Forelimb muscle (tissue), 1 donor: ENCODE results near the gene XRRA1. TPM values are rescaled to one million over a fixed set of nuclear protein-coding genes. Genes with fewer than 3 reads are reported as not detected.
"Not testable (repeated sequence)": the region's sequence is repeated elsewhere in the genome, so short reads cannot be mapped to it uniquely, and the experiment has no call there.

ENCODE experiments used
- DNase-seq: peaks from one replicate; pipeline ENCODE4 v3.0.0-alpha.2; 2013; ENCODE audit warnings: low read depth
- polyA plus RNA-seq: library from polyadenylated mRNA; unstranded; fragments of 120-200 nt; gene quantifications from one replicate; pipeline ENCODE4 v1.2.1, GENCODE V29; 2013; ENCODE audit not compliant: insufficient read length

Gene XRRA1
- polyA plus RNA-seq, 1 donor: 13.5 TPM

DNA sequence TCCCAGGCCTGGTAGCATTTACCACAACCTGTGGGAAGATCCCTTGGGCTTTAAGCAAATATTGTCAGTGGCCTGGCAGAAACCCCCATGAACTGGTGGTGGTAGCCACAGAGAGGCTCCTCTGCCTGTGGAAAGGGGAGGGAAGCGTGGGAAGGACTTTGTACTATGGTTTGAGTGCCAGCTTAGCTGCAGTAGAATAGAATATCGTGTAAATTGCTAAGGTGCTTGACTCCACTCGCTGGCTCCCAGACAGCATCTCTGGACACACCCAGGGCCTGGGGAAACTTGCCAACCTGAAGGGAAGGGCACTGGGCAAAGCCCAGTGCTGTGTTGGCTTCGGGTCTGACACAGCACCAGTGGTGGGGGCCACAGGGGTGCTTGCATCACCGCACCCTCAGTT, 52.6 kb downstream of the XRRA1 start:
- no peak for DNase-seq

DNA sequence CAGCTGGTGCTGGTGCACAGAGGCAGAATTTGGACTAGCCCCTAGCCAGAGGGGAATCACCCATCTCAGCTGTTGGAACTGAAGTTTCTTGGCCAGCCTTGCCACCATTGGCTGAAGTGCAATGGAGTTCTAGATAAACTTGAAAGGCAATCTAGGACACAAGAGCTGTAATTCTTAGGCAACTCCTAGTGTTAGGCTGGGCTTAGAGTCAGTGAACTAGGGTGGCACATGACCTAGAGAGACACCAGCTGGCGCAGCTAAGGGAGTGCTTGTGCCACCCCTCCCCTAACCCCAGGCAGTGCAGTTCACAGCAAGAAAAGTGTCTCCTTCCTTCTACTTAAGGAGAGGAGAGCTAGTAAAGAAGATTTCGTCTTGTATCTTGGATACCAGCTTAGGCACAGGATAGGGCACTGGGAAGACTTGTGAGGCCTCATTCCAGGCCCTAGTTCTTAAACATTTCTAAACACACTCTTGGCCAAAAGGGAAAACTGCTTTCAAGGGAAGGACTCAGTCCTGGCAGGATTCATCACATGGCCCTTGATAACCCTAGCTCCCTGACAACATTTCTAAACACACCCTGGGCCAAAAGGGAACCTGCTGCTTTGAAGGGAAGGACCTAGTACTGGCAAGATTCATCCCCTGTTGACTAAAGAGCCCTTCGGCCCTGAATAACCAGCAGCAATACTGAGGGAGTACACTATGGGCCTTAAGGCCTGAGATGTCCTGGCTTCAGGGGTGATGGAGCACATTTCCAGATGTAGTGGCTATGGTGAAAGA, 53.4 kb downstream of the XRRA1 start:
- no peak for DNase-seq

- not testable (repeated sequence) for DNase-seq
Observed at GRCh38 chr11:74893015-74893414, 55.9 kb downstream of the XRRA1 start.

DNA sequence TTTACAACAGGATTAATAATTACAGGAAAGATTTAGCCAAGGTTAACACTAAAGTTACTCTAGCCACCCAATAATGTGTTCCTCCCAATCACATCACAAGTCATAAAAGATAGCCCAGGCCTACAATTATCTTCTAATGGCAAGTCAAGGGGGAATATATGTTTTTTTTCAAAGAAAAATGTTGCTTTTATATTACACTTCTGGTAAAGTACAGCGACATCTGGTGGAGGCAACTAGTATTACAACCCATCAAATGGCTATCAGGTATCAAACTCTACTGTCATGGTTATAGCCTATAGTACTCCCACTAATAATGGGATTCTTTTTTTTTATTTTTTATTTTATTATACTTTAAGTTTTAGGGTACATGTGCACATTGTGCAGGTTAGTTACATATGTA, 71.8 kb downstream of the XRRA1 start:
- no peak for DNase-seq

DNA sequence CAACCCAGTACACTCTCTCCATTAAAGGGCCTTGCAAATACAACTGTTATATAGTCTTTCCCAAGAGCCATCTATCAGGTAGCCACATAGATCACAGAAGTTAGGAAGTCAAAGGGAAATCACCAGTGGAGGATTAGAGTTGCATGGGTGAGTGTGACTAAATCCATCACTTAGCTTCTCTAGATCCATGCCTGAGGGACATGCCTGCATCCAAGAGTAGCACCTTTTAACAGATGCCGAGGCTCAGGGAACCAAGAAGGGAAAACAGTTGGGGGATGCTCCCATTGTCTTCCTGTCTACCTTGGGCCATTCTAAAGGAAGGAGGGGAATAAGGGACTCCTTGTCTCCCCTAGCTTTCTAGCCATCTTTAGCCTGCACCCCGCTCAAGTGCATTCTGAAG, 77.9 kb downstream of the XRRA1 start:
- no peak for DNase-seq

GRCh38 chr11:74870485-74870884, 78.4 kb downstream of the XRRA1 start:
- DNase-seq: no peak

DNA sequence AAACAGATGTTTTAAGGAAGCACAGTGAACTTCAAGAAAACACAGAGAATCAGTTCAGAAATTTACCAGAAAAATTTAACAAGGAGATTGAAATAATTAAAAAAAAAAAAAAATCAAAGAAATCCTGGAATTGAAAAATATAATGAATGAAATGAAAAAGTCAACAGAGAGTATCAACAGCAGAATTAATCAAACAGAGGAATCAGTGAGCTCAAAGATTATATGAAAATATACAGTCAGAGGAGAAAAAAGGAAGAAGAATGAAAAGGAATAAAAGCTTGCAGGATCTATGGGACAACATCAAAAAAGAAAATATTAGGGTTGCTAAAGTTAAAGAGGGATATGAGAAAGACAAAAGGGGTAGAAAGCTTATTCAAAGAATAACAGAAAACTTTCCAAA, 82.3 kb downstream of the XRRA1 start:
- no peak for DNase-seq

GRCh38 chr11:74863410-74863809, 85.5 kb downstream of the XRRA1 start:
- no peak for DNase-seq

- no peak for DNase-seq
Observed at GRCh38 chr11:74860743-74861142, 88.1 kb downstream of the XRRA1 start.

- DNase-seq: no peak
Observed at GRCh38 chr11:74853223-74853622, 95.7 kb downstream of the XRRA1 start.

GRCh38 chr11:74849525-74850391, 99.1 kb downstream of the XRRA1 start:
- DNase-seq: no peak

DNA sequence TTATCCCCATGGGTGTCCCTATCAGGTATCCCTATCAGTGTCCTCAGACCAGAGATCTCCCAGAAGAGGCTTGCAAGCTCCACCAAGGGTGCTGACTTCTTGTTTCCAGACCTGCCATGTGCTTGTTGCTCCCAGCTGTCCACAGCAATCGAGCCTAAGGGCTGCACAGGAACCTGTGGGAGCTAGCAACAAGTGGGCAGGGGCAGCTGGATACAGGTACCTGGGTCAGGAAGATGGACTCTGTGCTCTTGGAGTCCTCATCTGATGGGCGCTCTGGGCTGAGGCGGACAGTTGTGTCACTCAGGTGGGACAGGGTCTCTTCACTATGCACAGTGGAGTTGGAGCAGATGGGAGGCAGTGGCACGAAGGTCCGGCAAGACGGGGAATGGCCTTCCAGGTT, 101.0 kb downstream of the XRRA1 start:
- no peak for DNase-seq

GRCh38 chr11:74847395-74847794, 101.5 kb downstream of the XRRA1 start:
- no peak for DNase-seq

- DNase-seq: no peak
Observed at GRCh38 chr11:74846770-74847169, 102.1 kb downstream of the XRRA1 start.

GRCh38 chr11:74845978-74846517, 102.8 kb downstream of the XRRA1 start:
- DNase-seq: no peak

DNA sequence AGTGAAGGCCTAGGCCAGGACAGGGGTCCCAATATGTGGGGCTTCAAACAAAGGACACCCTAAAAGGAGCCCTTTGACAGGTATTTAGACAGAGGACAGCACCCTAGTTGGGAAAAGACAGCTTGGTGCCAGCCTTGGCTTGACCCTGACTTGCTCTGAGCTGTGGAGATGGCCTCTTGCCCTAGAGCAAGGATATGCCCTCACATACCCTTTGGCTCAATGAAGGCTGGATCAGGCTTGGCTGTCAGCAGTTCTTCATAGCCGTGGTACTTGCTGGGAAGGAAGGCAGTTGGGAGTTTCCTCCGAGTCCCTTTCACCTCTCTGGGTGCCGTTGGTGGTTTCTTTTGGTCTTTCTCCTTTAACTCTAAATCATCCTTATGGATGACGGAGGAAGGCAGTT, 104.0 kb downstream of the XRRA1 start:
- no peak for DNase-seq

DNA sequence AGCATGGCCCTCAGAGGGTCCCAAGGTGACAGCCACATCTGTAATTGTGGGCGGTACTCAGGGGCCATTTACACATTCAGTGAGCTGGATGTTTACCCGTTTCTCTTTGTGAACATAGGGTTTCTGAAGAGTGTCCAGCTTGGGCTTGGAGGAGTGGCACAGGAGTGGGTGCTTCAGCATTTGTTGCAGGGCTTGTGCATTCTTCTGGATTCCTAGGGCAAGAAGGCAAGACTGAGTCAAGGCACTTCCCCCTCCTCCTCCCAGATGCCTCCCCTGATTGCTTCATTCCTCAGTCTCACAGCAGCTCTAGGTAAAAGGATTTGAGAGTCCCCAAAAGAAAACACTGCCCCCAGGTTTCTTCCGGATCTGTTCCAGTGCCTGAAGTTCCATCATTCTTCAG, 104.8 kb downstream of the XRRA1 start:
- no peak for DNase-seq

GRCh38 chr11:74842967-74843366, 105.9 kb downstream of the XRRA1 start:
- no peak for DNase-seq

GRCh38 chr11:74840486-74840885, 108.4 kb downstream of the XRRA1 start:
- DNase-seq: no peak

GRCh38 chr11:74839971-74840370, 108.9 kb downstream of the XRRA1 start:
- DNase-seq: no peak

DNA sequence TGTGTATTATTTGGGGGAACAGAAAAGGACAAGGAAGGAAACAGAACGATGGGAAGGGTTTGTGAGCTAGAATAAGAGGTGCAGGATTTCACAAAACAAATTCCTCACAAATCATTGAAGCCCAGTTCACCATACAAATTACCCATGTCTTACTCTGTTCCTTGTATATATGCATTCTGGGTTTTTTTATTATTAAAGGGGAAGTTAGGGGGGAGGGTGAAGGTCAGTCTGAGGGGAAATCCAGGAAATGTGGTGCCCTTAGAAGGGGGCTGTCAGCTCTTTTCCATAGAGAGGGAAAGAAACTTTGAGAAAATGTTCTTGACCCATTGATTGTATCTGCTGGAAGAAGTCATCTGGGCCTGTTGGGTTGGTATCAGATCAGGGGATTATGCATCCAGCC, 109.4 kb downstream of the XRRA1 start:
- no peak for DNase-seq

- no peak for DNase-seq
Observed at GRCh38 chr11:74838188-74838587, 110.7 kb downstream of the XRRA1 start.

GRCh38 chr11:74837191-74837590, 111.7 kb downstream of the XRRA1 start:
- no peak for DNase-seq
